H1 (cell line): ENCODE results near the gene CHCHD6. TPM values are rescaled to one million over a fixed set of nuclear protein-coding genes. Genes with fewer than 3 reads are reported as not detected.

Experiments
- BCL11A ChIP-seq, 2 experiments: IDR thresholded peaks; one replicate each; pipeline ENCODE4 v1.6.1; 2011; ENCODE audit warnings: low read depth in 2 of 2, low read length in 2 of 2, mild to moderate bottlenecking in 2 of 2
- CBX5 ChIP-seq: fragments of 300-800, 300-1000 bp; sonication (generic); IDR thresholded peaks from 2 replicates; pipeline ENCODE4 v1.7.1; 2016; ENCODE audit warnings: antibody characterized with exemption, low read length, low read depth
- CTBP2 ChIP-seq: IDR thresholded peaks from 2 replicates; pipeline ENCODE4 v1.7.0; 2011; ENCODE audit warnings: borderline replicate concordance, mild to moderate bottlenecking, moderate library complexity, mixed read lengths, low read length; ENCODE audit not compliant: insufficient read depth, insufficient read length
- CTCF ChIP-seq, 3 experiments: IDR thresholded peaks; 1 replicate in 2 of 3; 2 replicates in 1 of 3; pipeline versions ENCODE4 v1.5.1 to v1.6.1; 2011; ENCODE audit warnings: low read length in 3 of 3, mild to moderate bottlenecking in 3 of 3, inconsistent platforms in 2 of 3, low read depth in 1 of 3, moderate library complexity in 1 of 3; ENCODE audit not compliant: insufficient read depth in 1 of 3; ENCODE audit errors: control extremely low read depth in 1 of 3
- E2F6 ChIP-seq: IDR thresholded peaks from 2 replicates; pipeline ENCODE4 v1.6.1; 2012; ENCODE audit warnings: inconsistent platforms
- JUN ChIP-seq: IDR thresholded peaks from 2 replicates; pipeline ENCODE4 v1.6.1; 2011; ENCODE audit warnings: low read depth, mild to moderate bottlenecking, improper control_type of control experiment, low read length
- MAX ChIP-seq: IDR thresholded peaks from 2 replicates; pipeline ENCODE4 v1.6.1; 2012; ENCODE audit warnings: inconsistent platforms
- NRF1 ChIP-seq: IDR thresholded peaks from 2 replicates; pipeline ENCODE4 v1.6.1; 2011; ENCODE audit warnings: mild to moderate bottlenecking, low read depth, low read length, improper control_type of control experiment
- TBP ChIP-seq: IDR thresholded peaks from 2 replicates; pipeline ENCODE4 v1.6.1; 2011; ENCODE audit warnings: low read depth, low read length, improper control_type of control experiment
- YY1 ChIP-seq: IDR thresholded peaks from 2 replicates; pipeline ENCODE4 v1.6.1; 2011; ENCODE audit warnings: low read depth, mild to moderate bottlenecking, low read length
- polyA plus RNA-seq, 7 experiments: library from polyadenylated mRNA; depleted of rRNA in 3 of 7; stranded (reverse) in 5 of 7; unstranded in 2 of 7; fragments of >200 nt in 5 of 7; fragments of 200-250 nt in 2 of 7; gene quantifications; 1 replicate in 5 of 7; 2 replicates in 1 of 7; 4 replicates in 1 of 7; pipeline versions ENCODE4 v1.2.1 to v1.2.3, GENCODE V29; 2011 to 2013; ENCODE audit warnings: missing spikeins in 2 of 7, mixed read lengths in 2 of 7
- total RNA-seq: library from RNA; stranded (reverse); fragmentation: NEBNext Ultra II Directional; extraction: Animal tissue kit (Norgen Biotek cat#: 25700); gene quantifications from 2 replicates; pipeline ENCODE4 v1.2.1, GENCODE V29; 2021

CHCHD6 gene
- total and polyA plus RNA-seq, 2 of the 8 experiments (the other 6 are each of a cell fraction or from before 2014, with no cell fraction given) = 32.4 to 37.6 TPM

- TF ChIP-seq E2F6 = peak; percentile 69
- no peak for TF ChIP-seq CTBP2
- TF ChIP-seq TBP = no peak
- TF ChIP-seq BCL11A (IDR thresholded peaks at IDR 0.05; ENCODE audit: low read depth in 2 of 2, low read length in 2 of 2) = no peak
- TF ChIP-seq NRF1 = peak; percentile 35
- no peak for TF ChIP-seq JUN
- peak; percentile 71 for TF ChIP-seq MAX
- no peak for TF ChIP-seq CBX5
- TF ChIP-seq CTCF (IDR thresholded peaks at IDR 0.05; ENCODE audit: control extremely low read depth in 1 of 3, insufficient read depth in 1 of 3, low read depth in 1 of 3, low read length in 3 of 3) = peak in 1 of 3 experiments; percentile 1; a peak in 1 of 4 replicates
- 0 out of 2 replicates have a peak, but pooled peaks have one; percentile 4 for TF ChIP-seq YY1
These were observed 49.3 kb upstream of the CHCHD6 start, which contains the start of gene TXNRD3 (continued) for GRCh38 chr3:126654571-126655383.
